Fibroblast of skin of left quadriceps (primary cell): Measurements from ENCODE around the gene METAP1D.
"Not testable (repeated sequence)": the region's sequence is repeated elsewhere in the genome, so short reads cannot be mapped to it uniquely, and the experiment has no call there.

Source experiments
- DNase-seq, 2 experiments: peaks; one replicate each; pipeline ENCODE4 v3.0.0-alpha.2; 2013; ENCODE audit warnings: low read depth in 2 of 2

METAP1D gene

DNA sequence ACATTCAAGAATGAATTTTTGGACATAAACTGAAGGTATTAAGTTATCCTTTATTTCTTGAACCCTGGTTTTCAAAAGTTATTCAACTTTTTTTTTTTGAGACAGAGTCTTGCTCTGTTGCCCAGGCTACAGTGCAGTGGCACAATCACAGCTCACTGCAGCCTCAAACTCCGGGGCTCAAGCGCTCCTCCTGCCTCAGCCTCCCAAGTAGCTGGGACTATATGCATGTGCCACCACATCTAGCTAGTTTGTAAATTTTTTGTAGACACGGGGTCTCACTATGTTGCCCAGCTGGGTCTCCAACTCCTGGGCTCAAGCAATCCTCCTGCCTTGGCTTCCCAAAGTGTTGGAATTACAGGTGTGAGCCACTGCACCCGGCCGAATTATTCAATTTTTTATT is 2.7 kb upstream of the METAP1D start:
- not testable (repeated sequence) for DNase-seq

DNA sequence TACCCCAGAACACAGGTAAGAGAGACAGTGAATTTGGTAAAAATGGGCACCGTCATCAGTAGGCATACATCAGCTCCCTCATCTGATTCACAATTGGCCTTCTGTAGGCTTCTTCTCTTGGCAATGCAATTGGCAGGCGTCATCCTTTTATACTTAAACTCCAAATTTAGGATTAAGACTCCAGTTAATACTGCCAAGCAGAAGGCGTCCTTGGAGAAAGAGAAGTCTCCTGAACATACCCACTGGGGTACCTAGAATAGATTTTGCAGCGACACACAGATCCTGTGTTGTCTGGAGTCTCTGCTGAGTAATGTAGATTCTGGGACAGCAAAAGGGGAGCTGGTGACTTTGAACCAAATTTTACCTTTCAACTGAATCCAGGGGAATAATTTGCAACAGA is 592 bp upstream of the METAP1D start:
- DNase-seq = no peak

DNA sequence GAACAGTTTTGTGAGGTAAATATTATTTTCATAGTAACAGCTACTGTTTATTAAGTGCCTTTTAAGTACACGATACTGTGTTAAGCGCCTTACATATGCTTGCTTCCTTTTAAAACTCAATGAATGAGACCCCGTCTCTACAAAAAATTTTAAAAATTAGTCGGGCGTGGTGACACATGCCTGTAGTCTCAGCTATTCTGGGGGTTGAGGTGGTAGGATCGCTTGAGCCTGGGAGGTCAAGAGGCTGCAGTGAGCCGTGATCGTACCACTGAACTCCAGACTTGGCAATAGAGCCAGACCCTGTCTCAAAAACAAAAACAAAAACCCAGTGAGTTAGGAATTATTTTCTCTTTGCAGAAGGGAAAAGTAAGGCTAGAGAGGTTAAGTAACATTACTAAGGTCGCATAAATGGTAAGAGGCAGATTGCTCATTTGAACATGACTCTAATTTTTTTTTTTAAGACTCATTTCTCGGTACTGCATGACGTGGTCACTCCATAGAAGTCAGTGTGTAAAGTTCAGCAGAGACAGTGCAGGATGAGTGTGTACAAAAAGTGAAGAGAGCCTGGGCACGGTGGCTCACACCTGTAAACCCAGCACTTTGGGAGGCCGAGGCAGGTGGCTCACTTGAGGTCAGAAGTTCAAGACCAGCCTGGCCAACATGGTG is 1.1 kb downstream of the METAP1D start:
- no peak for DNase-seq

DNA sequence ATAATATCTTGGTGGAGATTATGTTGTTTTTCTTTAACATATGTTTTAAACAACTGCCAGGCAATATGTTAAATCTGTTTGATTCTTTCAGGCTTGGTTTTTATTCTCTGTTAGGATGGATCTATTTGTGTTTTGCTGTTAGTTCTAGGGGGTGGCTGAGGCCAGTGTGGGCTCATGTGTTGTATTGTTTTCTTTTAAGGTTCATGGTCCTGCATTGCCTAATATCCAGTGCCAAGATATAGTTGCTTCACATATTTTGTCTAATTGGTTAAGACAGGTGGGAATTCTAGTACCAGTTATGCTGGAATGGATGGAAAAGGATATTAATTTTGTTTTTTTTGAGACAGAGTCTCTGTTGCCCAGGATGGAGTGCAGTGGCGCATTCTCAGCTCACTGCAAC is 7.6 kb downstream of the METAP1D start:
- no peak for DNase-seq

DNA sequence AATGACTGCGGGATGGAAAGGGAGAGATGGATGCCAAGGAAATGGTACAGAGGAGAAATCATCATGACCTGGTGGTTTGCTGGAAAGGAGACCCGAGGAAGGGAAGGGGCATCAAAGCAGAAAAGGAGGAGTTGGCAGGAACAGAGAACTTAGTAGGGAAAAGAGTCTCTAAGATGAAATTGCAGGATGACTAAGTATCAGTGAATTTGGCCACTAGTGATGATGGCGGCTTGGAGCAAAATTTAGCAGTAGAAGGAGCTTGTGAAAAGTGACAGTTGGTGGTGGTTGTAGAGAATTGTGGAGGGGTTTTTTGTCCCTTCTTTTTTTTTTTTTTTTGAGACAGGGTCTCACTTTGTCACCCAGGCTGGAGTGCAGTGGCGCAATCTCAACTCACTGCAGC is 10.1 kb downstream of the METAP1D start:
- DNase-seq = no peak

GRCh38 chr2:172011812-172012575 is 12.2 kb downstream of the METAP1D start:
- DNase-seq = no peak

DNA sequence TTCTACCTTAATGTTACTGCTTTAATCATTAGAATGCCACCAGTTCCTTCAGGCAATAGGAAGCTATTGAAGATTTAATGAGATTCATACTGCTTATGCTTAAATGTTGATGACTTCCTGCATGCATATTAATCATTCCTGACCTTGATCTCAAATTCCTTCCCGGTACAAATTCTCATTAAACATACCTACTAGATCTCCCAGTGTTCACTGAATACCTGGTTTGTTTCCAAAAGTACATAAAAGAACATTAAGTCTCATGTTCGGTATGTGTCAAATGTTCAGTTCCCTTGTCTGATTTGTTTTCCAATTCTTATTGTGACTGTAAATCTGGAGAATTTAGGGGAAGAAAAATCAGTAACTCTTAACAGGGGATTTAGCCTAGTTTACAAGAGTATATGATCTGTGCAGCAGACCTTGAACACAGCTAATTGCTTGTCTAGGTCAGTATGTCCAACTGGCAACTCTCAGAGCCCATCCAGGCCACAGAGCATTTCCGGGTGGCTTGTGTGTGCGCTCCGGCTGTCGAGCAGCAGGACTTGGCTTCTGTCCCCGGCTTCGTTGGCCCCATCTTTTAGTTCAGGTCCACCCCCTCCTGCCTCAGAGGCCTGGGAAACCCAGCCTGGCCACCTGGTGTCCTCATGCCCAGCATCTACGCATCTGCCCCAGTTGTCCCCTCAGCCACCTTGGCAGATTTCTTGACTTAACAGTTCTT is 13.1 kb downstream of the METAP1D start:
- DNase-seq = no peak

- no peak for DNase-seq
Measured at GRCh38 chr2:172013396-172013795, 13.6 kb downstream of the METAP1D start.

GRCh38 chr2:172021074-172021931 is 21.6 kb downstream of the METAP1D start:
- no peak for DNase-seq

- peak; percentile 67 to 71 for DNase-seq
Measured at GRCh38 chr2:172021955-172022354, 22.2 kb downstream of the METAP1D start.

DNA sequence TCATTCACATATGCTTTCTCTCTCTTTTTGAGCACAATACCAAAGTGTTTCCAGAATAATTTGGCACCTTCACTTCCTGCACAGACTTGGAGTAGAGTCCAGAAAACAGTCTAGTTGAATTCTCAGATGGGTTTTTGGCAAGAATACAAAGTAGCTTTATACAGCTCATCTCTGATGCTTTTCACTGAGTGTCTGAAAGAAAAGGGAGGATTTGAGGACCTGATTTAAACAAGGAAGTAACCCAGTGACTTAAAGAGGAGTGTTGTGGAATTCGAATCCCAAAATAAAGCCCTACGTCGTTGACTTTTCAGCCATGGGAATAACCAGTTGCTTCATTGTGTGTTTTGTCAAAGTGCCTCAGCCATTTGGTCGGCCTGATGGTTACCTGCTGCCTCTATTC is 31.8 kb downstream of the METAP1D start:
- no peak for DNase-seq

DNA sequence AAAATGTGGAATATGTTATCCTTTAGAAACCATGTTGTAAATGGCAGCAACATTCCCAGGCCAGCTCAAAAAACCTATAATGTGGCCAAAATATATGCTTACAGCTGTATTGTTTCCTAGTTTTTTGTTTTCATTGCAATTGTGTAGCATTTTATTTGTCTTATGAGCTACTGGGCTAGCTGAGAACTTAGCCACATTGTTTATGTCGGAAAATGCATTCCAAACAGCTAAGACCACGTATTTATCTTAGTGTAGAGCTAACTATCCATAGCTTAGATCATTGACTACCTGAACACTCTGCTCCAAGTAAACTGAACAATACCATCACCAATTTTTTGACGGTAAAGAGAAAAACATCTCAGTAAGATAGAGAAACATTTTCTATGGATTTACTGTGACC is 38.4 kb downstream of the METAP1D start:
- DNase-seq = no peak

- DNase-seq = peak; percentile 44 to 50
Measured at GRCh38 chr2:172038604-172039003, 38.9 kb downstream of the METAP1D start.

DNA sequence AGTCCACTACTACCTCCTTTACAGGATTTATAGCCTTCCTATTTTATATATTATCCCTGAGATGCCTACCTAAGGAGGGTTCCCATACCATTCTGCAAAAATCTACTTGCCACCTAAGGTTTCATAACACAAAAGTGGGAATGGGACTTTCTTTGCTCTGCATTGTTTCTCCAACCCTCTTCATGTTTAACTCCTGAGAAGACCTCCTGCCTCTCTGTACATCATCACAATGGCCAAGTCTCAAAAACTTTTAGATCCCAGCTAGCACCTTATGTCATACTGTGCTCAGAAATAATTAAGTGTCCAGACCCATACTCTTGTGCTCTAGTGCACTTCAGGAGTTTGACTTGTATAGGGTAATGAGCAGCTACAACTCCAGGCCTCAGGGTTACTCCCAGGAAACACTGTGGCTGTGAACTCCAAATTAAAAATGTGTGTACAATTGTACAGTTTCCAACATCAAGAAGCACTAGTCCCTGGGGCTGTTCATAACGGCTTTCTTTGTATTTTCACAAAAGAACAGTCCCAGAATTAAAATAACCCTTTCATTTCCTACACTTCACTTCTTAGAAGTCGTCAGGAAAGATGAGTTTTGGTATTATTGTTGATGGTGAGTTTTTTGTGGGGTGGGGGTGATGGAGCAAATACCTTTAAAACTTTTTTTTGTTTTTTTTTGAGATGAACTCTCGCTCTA is 39.4 kb downstream of the METAP1D start:
- no peak for DNase-seq

- DNase-seq = no peak
Measured at GRCh38 chr2:172040311-172040710, 40.6 kb downstream of the METAP1D start.

- no peak for DNase-seq
Measured at GRCh38 chr2:172046080-172046678, 46.4 kb downstream of the METAP1D start.

- no peak for DNase-seq
Measured at GRCh38 chr2:172046866-172047565, 47.3 kb downstream of the METAP1D start.

- no peak for DNase-seq
Measured at GRCh38 chr2:172047566-172048507, 48.1 kb downstream of the METAP1D start.
